SK-N-SH (cell line): Measurements from ENCODE around the gene TMEM38A. TPM values are rescaled to one million over a fixed set of nuclear protein-coding genes. Genes with fewer than 3 reads are reported as not detected.

Experiments used
- CTCF ChIA-PET: fragments of 300-600, 350-600 bp; formaldehyde crosslinking; extraction: SDS; loops from one replicate; lab custom pipeline; 2021; lab: Yijun Ruan, JAX
- POLR2A ChIA-PET: fragments of 350-600 bp; sonication (Branson Sonifier 250); formaldehyde crosslinking; extraction: SDS; loops from one replicate; lab custom pipeline; 2020; ENCODE audit warnings: antibody characterized with exemption, inconsistent platforms; lab: Yijun Ruan, JAX
- DNase-seq: peaks from one replicate; pipeline ENCODE4 v3.0.0; 2012
- H2AFZ ChIP-seq: fragments of 200-600 bp; sonication (generic); 2 replicates; pipeline ENCODE4 v1.8.1; 2016; ENCODE audit warnings: antibody characterized with exemption, mild to moderate bottlenecking, low read depth
- H3F3A ChIP-seq: fragments of 200-600 bp; sonication (generic); replicated peaks from 2 replicates; pipeline ENCODE3; 2016; ENCODE audit warnings: antibody characterized with exemption, mild to moderate bottlenecking; ENCODE audit not compliant: insufficient read depth
- H3K27ac ChIP-seq, 2 experiments: fragments of 200-500 bp in 1 of 2; fragments of 200-600 bp in 1 of 2; sonication (Bioruptor generic) in 1 of 2; sonication (generic), shearing (Covaris generic) in 1 of 2; 2 replicates each; pipeline versions ENCODE4 v1.5.1 to v1.6.1; 2014 to 2016; ENCODE audit warnings: low read depth in 2 of 2, inconsistent platforms in 1 of 2, low read length in 1 of 2, mild to moderate bottlenecking in 1 of 2, mixed read lengths in 1 of 2
- H3K27me3 ChIP-seq: fragments of 200-600 bp; sonication (generic), shearing (Covaris generic); 2 replicates; pipeline ENCODE4 v1.6.1; 2016; ENCODE audit warnings: mixed run types; ENCODE audit not compliant: insufficient read depth
- H3K36me3 ChIP-seq, 2 experiments: fragments of 200-500 bp in 1 of 2; fragments of 200-600 bp in 1 of 2; sonication (Bioruptor generic) in 1 of 2; sonication (generic) in 1 of 2; replicated peaks in 1 of 2; 2 replicates each; pipeline versions ENCODE3 to v1.5.1; 2014 to 2016; ENCODE audit warnings: low read length in 1 of 2, mild to moderate bottlenecking in 1 of 2; ENCODE audit not compliant: insufficient read depth in 2 of 2, control insufficient read depth in 1 of 2
- H3K4me1 ChIP-seq, 2 experiments: fragments of 200-500 bp in 1 of 2; fragments of 200-600 bp in 1 of 2; sonication (Bioruptor generic) in 1 of 2; sonication (generic), shearing (Covaris generic) in 1 of 2; 2 replicates each; pipeline versions ENCODE4 v1.5.1 to v1.6.1; 2014 to 2016; ENCODE audit warnings: low read depth in 1 of 2, low read length in 1 of 2, mixed run types in 1 of 2; ENCODE audit not compliant: insufficient read depth in 2 of 2, control insufficient read depth in 1 of 2
- H3K4me2 ChIP-seq: fragments of 200-600 bp; sonication (generic), shearing (Covaris generic); 2 replicates; pipeline ENCODE4 v1.6.1; 2017; ENCODE audit warnings: mixed run types
- H3K4me3 ChIP-seq, 2 experiments: fragments of 200-500 bp in 1 of 2; fragments of 200-600 bp in 1 of 2; sonication (Bioruptor generic) in 1 of 2; sonication (generic), shearing (Covaris generic) in 1 of 2; 2 replicates each; pipeline versions ENCODE4 v1.5.1 to v1.8.1; 2014 to 2016; ENCODE audit warnings: low read depth in 2 of 2, inconsistent platforms in 1 of 2, low read length in 1 of 2, mild to moderate bottlenecking in 1 of 2, mixed read lengths in 1 of 2, moderate library complexity in 1 of 2
- H3K79me2 ChIP-seq: fragments of 200-600 bp; sonication (generic); 2 replicates; pipeline ENCODE4 v1.8.1; 2017; ENCODE audit warnings: mild to moderate bottlenecking; ENCODE audit not compliant: insufficient read depth
- H3K9ac ChIP-seq: fragments of 200-600 bp; sonication (generic); 2 replicates; pipeline ENCODE4 v1.6.1; 2017; ENCODE audit warnings: mixed run types
- H3K9me2 ChIP-seq: fragments of 200-600 bp; sonication (generic); 2 replicates; pipeline ENCODE4 v1.6.1; 2017; ENCODE audit warnings: mixed run types
- H3K9me3 ChIP-seq: fragments of 200-600 bp; sonication (generic); 2 replicates; pipeline ENCODE4 v1.6.1; 2017; ENCODE audit warnings: mixed run types, mild to moderate bottlenecking, moderate library complexity
- H4K20me1 ChIP-seq: fragments of 200-600 bp; sonication (generic); 2 replicates; pipeline ENCODE4 v1.6.1; 2017; ENCODE audit warnings: mild to moderate bottlenecking, mixed run types; ENCODE audit not compliant: insufficient read depth
- CHD2 ChIP-seq: fragments of 150-350 bp; IDR thresholded peaks from 2 replicates; pipeline ENCODE4 v1.6.1; 2018; ENCODE audit warnings: low read length; ENCODE audit not compliant: partially characterized antibody
- CTCF ChIP-seq: fragments of 200-600 bp; sonication (generic); IDR thresholded peaks from 2 replicates; pipeline ENCODE4 v1.6.1; 2017; ENCODE audit warnings: antibody characterized with exemption, mild to moderate bottlenecking, moderate library complexity
- ELF1 ChIP-seq: IDR thresholded peaks from 2 replicates; pipeline ENCODE4 v1.4.0; 2012
- EP300 ChIP-seq, 2 experiments: IDR thresholded peaks; 2 replicates each; pipeline versions ENCODE4 v1.4.0 to v1.6.1; 2012; ENCODE audit warnings: borderline replicate concordance in 1 of 2, low read depth in 1 of 2, low read length in 1 of 2
- FOXJ3 ChIP-seq: sonication (generic); formaldehyde crosslinking; IDR thresholded peaks from 2 replicates; pipeline ENCODE4 v1.5.1; 2020; ENCODE audit warnings: mild to moderate bottlenecking, missing genetic modification reagents
- JUND ChIP-seq: IDR thresholded peaks from 2 replicates; pipeline ENCODE4 v1.4.0; 2012
- MAX ChIP-seq: IDR thresholded peaks from 2 replicates; pipeline ENCODE4 v1.4.0; 2012; ENCODE audit warnings: low read depth
- NFIC ChIP-seq: IDR thresholded peaks from 2 replicates; pipeline ENCODE4 v1.4.0; 2012; ENCODE audit warnings: borderline replicate concordance
- NRF1 ChIP-seq: IDR thresholded peaks from 2 replicates; pipeline ENCODE4 v1.6.1; 2012; ENCODE audit warnings: low read depth, mild to moderate bottlenecking, low read length
- PBX3 ChIP-seq: IDR thresholded peaks from 2 replicates; pipeline ENCODE4; 2012
- RAD21 ChIP-seq: IDR thresholded peaks from 2 replicates; pipeline ENCODE4 v1.6.1; 2012; ENCODE audit warnings: mild to moderate bottlenecking, low read length
- RCOR1 ChIP-seq: fragments of 150-350 bp; IDR thresholded peaks from 2 replicates; pipeline ENCODE4 v1.6.1; 2017; ENCODE audit warnings: antibody characterized with exemption, low read length
- REST ChIP-seq: IDR thresholded peaks from 2 replicates; pipeline ENCODE4 v1.6.1; 2012; ENCODE audit warnings: mild to moderate bottlenecking, low read depth, low read length, moderate library complexity
- RXRA ChIP-seq: IDR thresholded peaks from 2 replicates; pipeline ENCODE4 v1.4.0; 2012; ENCODE audit warnings: low read depth, mild to moderate bottlenecking, borderline replicate concordance
- SIN3A ChIP-seq: IDR thresholded peaks from 2 replicates; pipeline ENCODE4 v1.6.1; 2012; ENCODE audit warnings: low read depth, mild to moderate bottlenecking, low read length, moderate library complexity, borderline replicate concordance
- SMC3 ChIP-seq: IDR thresholded peaks from 2 replicates; pipeline ENCODE4 v1.6.1; 2012; ENCODE audit warnings: low read depth, low read length, improper control_type of control experiment
- USF1 ChIP-seq: IDR thresholded peaks from 2 replicates; pipeline ENCODE4 v1.4.0; 2012; ENCODE audit warnings: low read depth, borderline replicate concordance
- YY1 ChIP-seq: IDR thresholded peaks from 2 replicates; pipeline ENCODE4 v1.4.0; 2012; ENCODE audit warnings: low read depth, mild to moderate bottlenecking
- ZBTB33 ChIP-seq: IDR thresholded peaks from 2 replicates; pipeline ENCODE4 v1.4.0; 2012; ENCODE audit warnings: low read depth, borderline replicate concordance
- WGBS: methylation state at CpG from one replicate; pipeline ENCODE4 v1.1.6; 2017; ENCODE audit warnings: low lambda C conversion rate; 5-methylcytosine and 5-hydroxymethylcytosine counted together
- polyA plus RNA-seq, 3 experiments: library from polyadenylated mRNA; depleted of rRNA; stranded (reverse); fragments of >200 nt; gene quantifications; 2 replicates each; pipeline ENCODE4 v1.2.3, GENCODE V29; 2012

The TMEM38A gene
- polyA plus RNA-seq, 1 of the 3 experiments (the other 2 are of a cell fraction): 3.3 TPM

- WGBS: over 99% methylated on average over 10 of the region's 10 CpGs
Observed at GRCh38 chr19:16641695-16642094, 19.2 kb upstream of the TMEM38A start.

More at GRCh38 chr19:16641695-16642094, 19.2 kb upstream of the TMEM38A start:
- Histone ChIP-seq H3K4me2 (no peak overlapping the region), H3K27me3 (no peaks in the 10 kb centered on the region), H2AFZ (no peak overlapping the region), H4K20me1 (peaks cover 10% of the 10 kb centered on the region), H3K36me3 (peaks cover 31 to 55% of the 10 kb centered on the region in 2 experiments), H3K4me1 (no peaks in the 10 kb centered on the region), H3K27ac (no peak overlapping the region), H3K9ac (no peak overlapping the region), H3K4me3 (no peak overlapping the region), H3F3A (no peaks in the 10 kb centered on the region), H3K9me2 (no peaks in the 10 kb centered on the region), H3K79me2 (peaks cover 97% of the 10 kb centered on the region), H3K9me3 (no peaks in the 10 kb centered on the region)
- TF ChIP-seq PBX3 (no peak), RCOR1 (no peak), FOXJ3 (CRISPR knock-in tag) (no peak), RXRA (no peak), USF1 (no peak), EP300 (IDR thresholded peaks at IDR 0.05; ENCODE audit: borderline replicate concordance in 1 of 2, low read depth in 1 of 2, low read length in 1 of 2) (no peak), NRF1 (no peak), JUND (no peak), MAX (no peak), CTCF (no peak), SIN3A (no peak), NFIC (no peak), CHD2 (no peak), SMC3 (no peak), YY1 (no peak), RAD21 (no peak), ELF1 (no peak), REST (no peak), ZBTB33 (no peak)
- ChIA-PET CTCF (interaction anchor here (1.1 kb wide), 1 partner anchor 13 kb away, joined by 3 read pairs; no protein-coding TSS in a partner anchor), POLR2A (no interaction called here)
- no peak for DNase-seq
